GM12892 (cell line): Measurements from ENCODE around the gene CPNE4.

ENCODE experiments used
- POLR2A ChIP-seq: IDR thresholded peaks from 2 replicates; pipeline ENCODE4 v1.6.1; 2011; ENCODE audit warnings: low read depth, low read length, control low read depth
- POLR2AphosphoS5 ChIP-seq: IDR thresholded peaks from 2 replicates; pipeline ENCODE4 v1.6.1; 2011; ENCODE audit warnings: low read depth, low read length, control low read depth
- TAF1 ChIP-seq: IDR thresholded peaks from 2 replicates; pipeline ENCODE4 v1.6.1; 2011; ENCODE audit warnings: low read depth, mild to moderate bottlenecking, control low read depth, low read length, borderline replicate concordance

DNA sequence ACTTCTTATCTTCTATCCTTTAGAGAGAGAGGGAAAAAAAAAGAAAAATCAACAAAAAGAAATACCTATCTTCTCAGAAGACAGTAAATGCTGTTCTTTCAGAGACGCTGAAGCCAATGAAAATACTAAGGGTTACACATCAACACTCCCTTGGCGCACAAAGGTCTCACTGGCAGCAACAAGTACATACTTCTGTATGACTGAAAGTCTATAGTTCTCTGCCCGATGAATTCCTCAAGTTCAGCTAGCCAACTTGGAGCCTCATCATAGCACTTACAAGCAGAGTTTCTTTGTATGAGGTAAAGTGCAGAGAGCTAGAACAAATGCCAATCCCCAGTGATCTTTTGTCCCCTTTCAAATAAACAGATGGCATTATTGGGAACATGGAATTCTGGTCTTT lies 62.7 kb downstream of the CPNE4 start:
- TF ChIP-seq POLR2A = no peak
- no peak for TF ChIP-seq POLR2AphosphoS5
- TF ChIP-seq TAF1 = no peak
